ENCODE results near the gene JAKMIP1. TPM values are rescaled to one million over a fixed set of nuclear protein-coding genes. Genes with fewer than 3 reads are reported as not detected.

JAKMIP1 gene
- total RNA-seq, 1 donor from 2014 or later, result 15.5 TPM

DNA sequence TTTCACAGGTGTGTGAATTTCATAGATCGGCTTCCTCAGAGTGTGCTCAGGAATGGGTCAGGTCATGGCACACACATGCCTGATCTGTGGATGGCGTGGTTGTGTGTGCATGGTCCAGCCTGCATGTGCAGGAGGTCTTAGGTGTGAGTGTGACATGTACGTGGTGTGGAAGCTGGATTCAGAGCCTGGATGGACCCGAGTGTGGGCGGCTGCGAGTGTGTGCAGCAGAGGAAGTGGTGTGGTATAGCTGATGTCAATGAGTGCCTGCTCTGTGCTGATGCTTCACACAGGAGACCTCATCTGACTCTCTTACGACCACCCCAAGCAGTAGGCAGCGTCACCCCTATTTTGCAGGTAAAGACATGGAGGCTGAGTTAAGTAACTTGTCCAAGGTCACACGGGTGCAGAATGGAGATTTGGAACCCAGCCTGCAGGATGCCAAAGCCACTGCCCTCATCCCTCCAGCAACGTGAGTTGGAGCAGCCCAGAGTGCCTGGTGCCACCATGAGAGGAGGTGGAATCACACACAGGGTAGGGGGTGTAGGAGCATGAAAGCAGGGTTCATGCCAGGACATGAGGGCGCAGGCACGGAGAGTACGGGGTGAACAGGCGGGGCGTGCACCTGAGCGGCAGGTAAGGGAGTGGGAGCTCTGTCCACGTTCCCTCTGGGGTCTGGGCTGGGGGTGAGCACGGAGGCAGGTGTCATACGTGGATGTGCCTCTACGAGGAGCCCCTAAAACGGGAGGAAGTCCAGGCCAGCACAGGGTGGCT, 157.9 kb downstream of the JAKMIP1 start:
- intact Hi-C loops (cut with micrococcal nuclease), result no loop called here
- H3K27me3 Mint-ChIP-seq (ENCODE audit: insufficient read depth), result no peaks in the 10 kb centered on the region
- no peak for DNase-seq (ENCODE audit: low spot score)

DNA sequence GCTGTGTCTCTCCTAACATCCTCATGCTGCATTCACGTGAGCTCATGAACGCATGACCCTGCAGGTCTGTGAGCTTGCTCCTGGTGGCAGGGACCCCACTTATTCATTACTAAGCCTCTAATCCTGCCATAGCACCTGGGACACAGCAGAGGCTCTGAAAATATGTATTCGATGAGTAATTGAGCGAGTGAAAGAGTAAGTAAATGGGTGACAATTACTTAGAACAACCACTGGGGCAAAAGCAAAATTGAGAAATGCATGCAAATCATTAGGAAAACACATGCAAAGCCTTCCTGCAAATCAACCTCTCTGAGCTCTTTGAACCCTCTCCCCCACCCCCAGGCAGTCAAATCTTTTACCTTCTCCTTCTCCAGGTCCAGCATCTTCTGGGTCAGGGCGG, 158.5 kb downstream of the JAKMIP1 start:
- intact Hi-C loops (cut with micrococcal nuclease), result no loop called here
- H3K9me3 Mint-ChIP-seq, result no peaks in the 10 kb centered on the region
- no peak for DNase-seq (ENCODE audit: low spot score)

More for the DNA sequence above, 157.9 kb downstream of the JAKMIP1 start:
- H3K27ac Mint-ChIP-seq, result no peak overlapping the region
- peaks cover 30% of the 10 kb centered on the region for H3K4me1 Mint-ChIP-seq (ENCODE audit: low read depth)
- H3K36me3 Mint-ChIP-seq (ENCODE audit: low read depth), result no peaks in the 10 kb centered on the region
- H3K9me3 Mint-ChIP-seq, result no peaks in the 10 kb centered on the region
- peak overlapping the region; percentile 4 for H3K4me3 Mint-ChIP-seq

DNA sequence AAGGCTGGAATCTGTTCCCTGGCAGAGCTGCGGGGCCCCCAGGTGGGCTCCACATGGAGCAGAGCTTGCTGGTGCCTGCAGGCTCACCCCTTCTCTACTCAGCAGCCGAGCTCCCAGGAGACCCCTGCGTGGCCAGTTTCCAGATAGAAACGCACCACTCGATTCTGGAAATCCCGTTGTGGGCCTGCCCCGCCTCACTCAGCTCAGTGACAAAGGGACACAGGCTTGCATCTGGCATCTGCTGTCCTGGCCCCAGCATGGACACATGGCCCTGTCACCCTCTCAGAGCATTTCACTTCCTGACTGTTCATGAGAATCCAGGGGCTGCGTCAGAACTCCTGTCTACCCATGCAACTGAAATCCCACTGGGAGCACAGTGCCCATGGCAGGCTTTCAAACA, 161.6 kb downstream of the JAKMIP1 start:
- intact Hi-C loops (cut with micrococcal nuclease), result no loop called here
- no peaks in the 10 kb centered on the region for H3K9me3 Mint-ChIP-seq
- peaks cover 20% of the 10 kb centered on the region for H3K4me1 Mint-ChIP-seq (ENCODE audit: low read depth)
- H3K27me3 Mint-ChIP-seq (ENCODE audit: insufficient read depth), result no peaks in the 10 kb centered on the region
- no peak overlapping the region for H3K4me3 Mint-ChIP-seq
- H3K36me3 Mint-ChIP-seq (ENCODE audit: low read depth), result no peaks in the 10 kb centered on the region
- DNase-seq (ENCODE audit: low spot score), result no peak
- no peak overlapping the region for H3K27ac Mint-ChIP-seq

More for the DNA sequence above, 158.5 kb downstream of the JAKMIP1 start:
- peak overlapping the region; percentile 64 for H3K27ac Mint-ChIP-seq
- no peaks in the 10 kb centered on the region for H3K36me3 Mint-ChIP-seq (ENCODE audit: low read depth)
- no peak overlapping the region for H3K4me3 Mint-ChIP-seq
- H3K4me1 Mint-ChIP-seq (ENCODE audit: low read depth), result peaks cover 30% of the 10 kb centered on the region
- H3K27me3 Mint-ChIP-seq (ENCODE audit: insufficient read depth), result no peaks in the 10 kb centered on the region

DNA sequence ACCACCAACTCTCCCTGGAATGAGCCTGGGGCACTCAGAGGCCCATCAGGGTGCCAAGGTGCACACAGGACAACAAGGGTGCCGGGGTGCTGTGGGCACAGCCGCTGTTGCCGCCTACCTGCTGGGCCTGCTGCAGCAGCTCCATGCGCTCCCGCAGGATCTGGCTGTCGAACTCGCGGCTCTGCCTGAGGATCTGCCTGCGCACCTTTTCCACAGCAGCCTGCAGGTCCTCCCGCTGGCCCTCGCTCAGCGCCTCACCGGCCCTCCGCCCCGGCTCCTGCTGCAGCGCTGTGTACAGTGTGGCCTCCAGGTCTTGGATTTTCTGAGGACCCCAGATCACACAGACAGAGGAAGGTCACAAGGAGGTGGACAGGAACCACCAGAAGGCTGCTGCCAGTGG, 164.6 kb downstream of the JAKMIP1 start:
- H3K27ac Mint-ChIP-seq, result no peak overlapping the region

DNA sequence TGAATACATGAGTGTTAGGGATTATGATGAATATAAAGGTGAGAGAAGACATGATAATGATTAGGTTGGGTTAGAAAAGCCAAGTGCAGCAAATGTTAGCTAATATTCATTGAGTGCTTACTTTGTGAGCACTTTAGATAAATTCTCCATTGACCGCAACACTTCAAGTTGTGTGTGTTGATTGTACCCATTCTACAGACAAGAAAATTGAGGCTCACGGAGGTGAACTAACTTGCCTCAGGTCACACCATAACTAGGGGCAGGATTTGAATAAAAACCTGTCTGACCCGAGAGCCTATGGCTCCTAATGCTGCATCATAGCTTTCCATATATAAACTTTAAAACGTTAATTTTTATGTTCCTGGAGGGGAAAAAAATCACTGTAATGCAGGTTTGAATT, 167.0 kb downstream of the JAKMIP1 start:
- Mint-ChIP-seq H3K4me3 (no peak overlapping the region), H3K36me3 (ENCODE audit: low read depth) (no peaks in the 10 kb centered on the region), H3K27ac (no peak overlapping the region), H3K4me1 (ENCODE audit: low read depth) (no peaks in the 10 kb centered on the region), H3K27me3 (ENCODE audit: insufficient read depth) (no peaks in the 10 kb centered on the region), H3K9me3 (no peaks in the 10 kb centered on the region)
- no peak for DNase-seq (ENCODE audit: low spot score)
- intact Hi-C loops (cut with micrococcal nuclease), result no loop called here

More for the DNA sequence above, 164.6 kb downstream of the JAKMIP1 start:
- no peak for DNase-seq (ENCODE audit: low spot score)
- Mint-ChIP-seq H3K4me1 (ENCODE audit: low read depth) (no peaks in the 10 kb centered on the region), H3K9me3 (no peaks in the 10 kb centered on the region), H3K27me3 (ENCODE audit: insufficient read depth) (no peaks in the 10 kb centered on the region), H3K36me3 (ENCODE audit: low read depth) (no peaks in the 10 kb centered on the region), H3K4me3 (no peak overlapping the region)
- intact Hi-C loops (cut with micrococcal nuclease), result no loop called here

DNA sequence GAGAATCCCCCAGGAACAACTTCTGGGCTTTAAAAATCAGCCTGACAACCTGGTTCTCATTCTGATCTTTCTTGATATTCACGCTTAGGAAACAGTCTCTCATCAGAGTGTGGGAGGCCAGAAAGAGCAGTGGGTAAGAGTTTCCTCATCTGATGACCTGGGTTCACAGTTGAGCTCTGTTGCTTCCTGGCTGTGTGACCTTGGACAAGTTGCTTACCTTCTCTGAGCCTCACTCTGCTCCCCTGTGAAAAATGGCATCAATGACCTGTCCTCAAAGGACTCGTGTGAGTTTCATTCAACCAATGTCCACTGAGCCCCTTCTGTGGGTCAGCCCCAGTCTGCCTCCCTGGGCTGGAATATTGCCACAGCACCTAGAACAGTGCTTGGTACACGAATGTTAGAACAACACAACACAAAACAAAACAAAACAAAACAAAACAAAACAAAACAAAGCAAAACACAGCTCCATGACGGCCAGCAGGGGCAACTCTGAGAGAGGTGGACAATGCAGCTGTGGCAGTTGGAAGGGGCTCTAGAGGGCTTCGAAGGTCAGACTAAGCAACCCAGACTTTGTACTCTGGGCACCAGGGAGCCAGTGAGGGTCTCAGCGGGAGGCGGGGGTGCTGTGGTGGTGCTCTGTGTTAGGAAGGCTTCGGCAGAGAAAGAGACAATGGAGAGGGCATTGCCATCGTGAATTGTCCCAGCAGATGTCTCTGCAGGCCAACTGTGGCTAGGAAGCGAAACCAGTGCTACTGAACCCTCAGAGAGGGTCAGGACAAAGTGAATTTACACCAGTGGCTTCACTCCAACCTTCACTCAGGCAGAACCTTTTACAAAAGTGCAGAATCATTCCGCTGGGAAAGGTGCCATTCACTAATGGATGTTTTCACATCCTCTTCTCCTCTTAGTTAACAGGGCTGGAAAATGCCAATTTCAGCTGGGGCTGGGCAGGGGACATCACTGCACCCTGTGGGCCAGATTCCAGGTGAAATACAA, 167.8 kb downstream of the JAKMIP1 start:
- no peak for DNase-seq (ENCODE audit: low spot score)
- Mint-ChIP-seq H3K27ac (no peak overlapping the region), H3K9me3 (no peaks in the 10 kb centered on the region), H3K36me3 (ENCODE audit: low read depth) (no peaks in the 10 kb centered on the region), H3K4me1 (ENCODE audit: low read depth) (no peaks in the 10 kb centered on the region), H3K27me3 (ENCODE audit: insufficient read depth) (no peaks in the 10 kb centered on the region), H3K4me3 (no peak overlapping the region)
- intact Hi-C loops (cut with micrococcal nuclease), result no loop called here

DNA sequence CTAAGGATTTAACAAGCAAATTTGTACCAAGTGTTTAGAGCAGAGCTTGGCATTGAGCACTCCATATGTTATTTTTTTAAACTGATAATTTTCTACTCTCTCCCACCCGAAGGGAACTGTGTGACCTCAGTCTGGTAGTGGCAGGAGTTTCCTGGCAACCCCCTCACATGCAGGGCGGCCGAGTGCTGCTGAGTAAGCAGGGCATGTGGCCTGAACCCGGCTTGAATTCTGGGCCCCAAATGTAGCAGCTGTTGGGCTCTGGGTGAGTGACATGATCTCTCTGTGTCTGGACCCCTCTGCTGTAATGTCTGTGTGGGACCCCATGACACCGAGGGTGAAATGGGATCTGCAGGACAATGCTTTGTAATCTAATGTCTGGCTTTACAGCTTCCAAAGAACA, 168.5 kb downstream of the JAKMIP1 start:
- H3K9me3 Mint-ChIP-seq, result no peaks in the 10 kb centered on the region
- H3K27me3 Mint-ChIP-seq (ENCODE audit: insufficient read depth), result no peaks in the 10 kb centered on the region
- no peak for DNase-seq (ENCODE audit: low spot score)
- intact Hi-C loops (cut with micrococcal nuclease), result no loop called here
- no peak overlapping the region for H3K4me3 Mint-ChIP-seq
- no peak overlapping the region for H3K27ac Mint-ChIP-seq
- no peaks in the 10 kb centered on the region for H3K36me3 Mint-ChIP-seq (ENCODE audit: low read depth)
- H3K4me1 Mint-ChIP-seq (ENCODE audit: low read depth), result no peaks in the 10 kb centered on the region

DNA sequence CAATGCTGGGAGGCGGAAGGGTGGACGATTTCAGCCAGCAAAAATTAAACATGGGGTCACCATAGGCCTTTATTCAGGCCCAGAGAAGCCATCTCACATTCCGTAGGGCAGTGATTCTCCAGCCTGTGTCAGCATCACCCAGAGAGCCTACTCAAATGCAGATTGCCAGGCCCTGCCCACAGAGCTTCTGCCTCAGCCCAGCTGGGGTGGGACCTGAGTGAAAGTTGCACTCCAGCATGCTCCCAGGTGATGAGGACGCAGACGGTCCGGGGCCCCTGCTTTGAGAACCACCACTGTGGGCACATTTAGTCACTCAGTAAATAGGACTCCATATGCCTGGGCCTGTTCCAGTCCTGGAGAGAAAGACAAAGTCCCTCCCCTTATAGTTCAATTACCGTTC, 169.7 kb downstream of the JAKMIP1 start:
- Mint-ChIP-seq H3K36me3 (ENCODE audit: low read depth) (no peaks in the 10 kb centered on the region), H3K27me3 (ENCODE audit: insufficient read depth) (no peaks in the 10 kb centered on the region), H3K9me3 (no peaks in the 10 kb centered on the region), H3K27ac (no peak overlapping the region), H3K4me3 (no peak overlapping the region), H3K4me1 (ENCODE audit: low read depth) (no peaks in the 10 kb centered on the region)
- intact Hi-C loops (cut with micrococcal nuclease), result no loop called here
- no peak for DNase-seq (ENCODE audit: low spot score)

DNA sequence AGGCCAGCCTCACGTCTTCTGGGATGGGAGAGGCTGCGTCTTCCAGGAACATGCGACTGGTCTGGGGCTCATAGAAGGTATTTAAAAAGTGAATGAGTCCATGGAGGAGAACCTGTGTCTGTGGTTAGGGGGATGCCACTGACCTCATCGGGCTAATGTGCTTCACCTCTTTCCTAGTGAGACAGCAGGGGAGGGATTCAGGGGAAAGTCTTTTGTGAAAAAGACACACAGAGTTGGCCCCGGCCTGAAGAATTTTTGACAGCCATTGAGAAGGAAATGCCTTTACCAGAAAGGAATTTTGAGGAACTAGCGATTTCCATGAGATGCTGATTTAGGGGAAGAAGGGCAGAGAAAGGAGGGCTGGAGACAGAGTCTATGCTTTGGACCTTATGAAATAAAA, 171.1 kb downstream of the JAKMIP1 start:
- H3K27ac Mint-ChIP-seq, result no peak overlapping the region
- no peaks in the 10 kb centered on the region for H3K27me3 Mint-ChIP-seq (ENCODE audit: insufficient read depth)
- no peaks in the 10 kb centered on the region for H3K36me3 Mint-ChIP-seq (ENCODE audit: low read depth)
- intact Hi-C loops (cut with micrococcal nuclease), result no loop called here
- H3K9me3 Mint-ChIP-seq, result no peaks in the 10 kb centered on the region
- H3K4me3 Mint-ChIP-seq, result no peak overlapping the region
- no peak for DNase-seq (ENCODE audit: low spot score)
- no peaks in the 10 kb centered on the region for H3K4me1 Mint-ChIP-seq (ENCODE audit: low read depth)

DNA sequence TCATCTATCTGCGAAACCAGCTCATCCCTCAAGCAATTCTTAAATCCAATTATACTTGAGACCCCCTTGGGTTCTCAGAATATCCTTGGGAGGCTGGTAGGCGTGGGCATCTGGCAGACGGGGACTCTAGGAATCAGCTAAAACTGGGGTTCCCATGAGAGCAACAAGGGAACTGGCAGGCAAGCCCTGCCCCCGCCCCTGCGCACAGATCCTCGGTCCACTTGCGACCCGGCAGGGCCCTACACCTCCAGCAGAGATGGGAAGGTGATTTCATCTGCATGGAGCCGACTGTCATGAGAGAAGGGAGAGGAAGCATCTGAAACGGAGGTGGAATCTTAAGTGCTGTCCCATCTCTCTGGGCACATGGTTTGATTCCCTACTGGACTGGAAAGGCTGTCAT, 172.2 kb downstream of the JAKMIP1 start:
- Mint-ChIP-seq H3K4me3 (no peak overlapping the region), H3K4me1 (ENCODE audit: low read depth) (no peaks in the 10 kb centered on the region), H3K27ac (no peak overlapping the region), H3K36me3 (ENCODE audit: low read depth) (no peaks in the 10 kb centered on the region), H3K27me3 (ENCODE audit: insufficient read depth) (no peaks in the 10 kb centered on the region), H3K9me3 (no peaks in the 10 kb centered on the region)
- DNase-seq (ENCODE audit: low spot score), result no peak
- intact Hi-C loops (cut with micrococcal nuclease), result no loop called here

DNA sequence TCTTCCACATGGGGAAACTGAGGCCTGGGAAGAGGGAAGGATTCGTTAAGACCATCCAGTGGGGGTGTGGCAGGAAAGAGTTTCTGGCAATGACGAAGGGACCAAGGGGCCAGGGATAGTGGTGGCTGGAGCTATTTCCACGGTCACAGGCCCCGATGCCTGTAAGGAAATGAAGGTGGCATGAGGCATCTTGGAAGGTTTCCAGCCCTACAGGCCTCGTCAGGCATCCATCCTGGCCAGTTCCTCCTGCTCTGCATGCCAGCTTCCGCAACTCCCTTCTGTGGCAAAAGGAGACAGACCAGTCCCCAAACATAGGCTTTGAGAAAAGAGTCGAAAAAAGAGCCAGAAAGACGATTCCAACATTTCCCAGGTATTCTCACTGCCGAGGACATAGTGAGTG, 173.0 kb downstream of the JAKMIP1 start:
- Mint-ChIP-seq H3K4me3 (no peak overlapping the region), H3K27me3 (ENCODE audit: insufficient read depth) (no peaks in the 10 kb centered on the region), H3K4me1 (ENCODE audit: low read depth) (no peaks in the 10 kb centered on the region), H3K27ac (no peak overlapping the region), H3K9me3 (no peaks in the 10 kb centered on the region), H3K36me3 (ENCODE audit: low read depth) (no peaks in the 10 kb centered on the region)
- DNase-seq (ENCODE audit: low spot score), result no peak
- intact Hi-C loops (cut with micrococcal nuclease), result no loop called here

DNA sequence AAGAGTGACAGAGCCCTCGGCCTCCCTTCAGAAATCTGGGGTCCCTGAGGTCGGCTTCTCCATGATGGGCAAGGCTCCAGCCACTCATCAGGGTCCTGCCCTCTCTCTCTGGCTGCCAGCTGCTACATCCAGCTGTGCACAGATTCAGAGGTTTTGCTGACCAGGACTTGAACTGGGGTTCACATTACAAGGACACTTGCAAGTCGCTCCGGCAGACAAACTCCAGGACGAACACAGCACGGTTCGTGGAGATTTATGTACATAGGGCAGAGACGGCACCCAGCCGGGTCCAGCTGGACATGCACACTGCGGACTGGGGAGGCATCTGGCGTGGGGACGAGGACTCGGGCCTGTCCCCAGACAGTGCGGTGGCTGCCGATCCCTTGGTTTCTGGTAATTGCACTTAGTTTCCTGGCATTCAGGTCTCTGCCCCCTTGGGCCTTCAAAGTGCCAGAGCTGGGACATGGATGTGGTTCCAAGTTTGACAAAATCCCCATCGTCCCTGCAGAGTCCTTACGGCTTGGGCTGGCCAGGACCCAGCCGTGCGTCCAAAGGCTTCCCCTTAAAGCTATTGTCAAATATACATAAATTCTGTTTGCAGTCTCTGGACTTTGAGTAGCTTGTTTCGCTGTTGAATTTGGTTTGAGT, 175.9 kb downstream of the JAKMIP1 start:
- no peaks in the 10 kb centered on the region for H3K9me3 Mint-ChIP-seq
- no peak overlapping the region for H3K27ac Mint-ChIP-seq
- H3K36me3 Mint-ChIP-seq (ENCODE audit: low read depth), result no peaks in the 10 kb centered on the region
- H3K27me3 Mint-ChIP-seq (ENCODE audit: insufficient read depth), result no peaks in the 10 kb centered on the region
- no peak for DNase-seq (ENCODE audit: low spot score)
- intact Hi-C loops (cut with micrococcal nuclease), result no loop called here
- no peak overlapping the region for H3K4me3 Mint-ChIP-seq
- no peaks in the 10 kb centered on the region for H3K4me1 Mint-ChIP-seq (ENCODE audit: low read depth)

DNA sequence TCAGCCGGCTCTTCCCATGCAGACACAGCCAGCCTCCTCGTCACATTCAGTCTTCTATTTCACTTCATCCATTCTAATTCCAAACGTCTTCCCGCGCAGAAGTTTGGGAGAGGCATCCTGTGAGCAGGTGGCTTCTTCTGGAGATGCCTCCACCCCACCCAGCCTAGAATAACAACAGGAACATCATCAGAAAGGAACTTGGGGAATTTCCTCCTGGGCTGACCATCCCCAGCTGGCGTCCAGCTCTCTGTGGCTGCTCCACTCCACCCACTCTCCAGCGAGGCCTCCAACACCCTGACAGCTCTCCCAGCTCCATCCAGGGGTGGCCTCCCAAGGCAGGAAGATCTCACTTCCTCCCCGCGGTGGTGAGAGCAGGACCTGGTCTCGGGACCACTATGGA, 176.6 kb downstream of the JAKMIP1 start:
- intact Hi-C loops (cut with micrococcal nuclease), result no loop called here

More for the DNA sequence above, 176.6 kb downstream of the JAKMIP1 start:
- Mint-ChIP-seq H3K27me3 (ENCODE audit: insufficient read depth) (no peaks in the 10 kb centered on the region), H3K4me1 (ENCODE audit: low read depth) (no peaks in the 10 kb centered on the region), H3K27ac (no peak overlapping the region), H3K4me3 (no peak overlapping the region), H3K36me3 (ENCODE audit: low read depth) (no peaks in the 10 kb centered on the region), H3K9me3 (no peaks in the 10 kb centered on the region)
- no peak for DNase-seq (ENCODE audit: low spot score)
